COR-L47 (cell line): ENCODE results near the gene ADAP1.
"Not testable (repeated sequence)": the region's sequence is repeated elsewhere in the genome, so short reads cannot be mapped to it uniquely, and the experiment has no call there.

Experiments
- DNase-seq: peaks from one replicate; lab custom pipeline; 2025; lab: John Stamatoyannopoulos, UW

Gene ADAP1

GRCh38 chr7:974820-975681 is 20.6 kb upstream of the ADAP1 start, which contains the start of gene COX19:
Gene COX19, minus strand, starts transcription at chr7:975549. Its CDS starts 40 bp downstream, at chr7:975509.
- DNase-seq: peak; percentile 79

DNA sequence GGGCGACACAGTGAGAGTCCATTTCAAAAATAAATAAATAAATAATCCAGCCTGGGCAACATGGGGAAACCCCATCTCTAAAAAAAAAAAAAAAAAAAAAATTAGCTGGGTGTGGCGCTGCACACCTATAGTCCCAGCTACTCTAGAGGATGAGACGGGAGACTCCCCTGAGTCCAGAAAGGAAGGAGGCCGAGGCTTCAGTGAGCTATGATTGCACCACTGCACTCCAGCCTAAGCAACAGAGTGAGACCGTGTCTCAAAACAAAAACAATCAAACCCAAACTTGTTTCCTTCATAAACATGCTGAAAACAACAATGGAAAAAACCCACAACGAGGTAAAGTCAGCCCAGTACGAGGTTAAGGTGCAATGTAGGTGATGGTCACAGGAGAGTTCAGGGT is 19.7 kb upstream of the ADAP1 start:
- DNase-seq: no peak

- DNase-seq: no peak
Measured at GRCh38 chr7:973312-973711, 18.8 kb upstream of the ADAP1 start.

GRCh38 chr7:972676-973309 is 18.3 kb upstream of the ADAP1 start:
- DNase-seq: no peak

DNA sequence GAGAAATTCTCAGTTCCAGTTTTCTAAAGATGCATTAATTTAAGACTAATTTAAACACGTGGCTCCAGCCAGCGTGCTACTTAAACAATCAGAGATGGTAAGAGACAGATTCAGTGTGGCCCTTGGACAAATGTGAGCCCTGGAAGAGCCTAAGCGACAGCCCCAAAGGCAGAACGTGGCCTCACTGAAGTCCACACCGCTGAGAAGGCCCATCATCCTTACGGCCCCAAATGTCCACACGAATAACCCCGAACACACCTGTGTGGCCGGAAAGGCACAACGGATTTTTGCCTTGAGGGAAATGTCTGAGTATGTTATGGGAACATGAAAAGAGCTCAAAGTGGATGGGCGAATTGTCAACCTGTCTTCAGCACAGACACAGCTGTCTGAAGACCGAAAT is 17.6 kb upstream of the ADAP1 start:
- no peak for DNase-seq

GRCh38 chr7:970744-971143 is 16.3 kb upstream of the ADAP1 start:
- DNase-seq: no peak

DNA sequence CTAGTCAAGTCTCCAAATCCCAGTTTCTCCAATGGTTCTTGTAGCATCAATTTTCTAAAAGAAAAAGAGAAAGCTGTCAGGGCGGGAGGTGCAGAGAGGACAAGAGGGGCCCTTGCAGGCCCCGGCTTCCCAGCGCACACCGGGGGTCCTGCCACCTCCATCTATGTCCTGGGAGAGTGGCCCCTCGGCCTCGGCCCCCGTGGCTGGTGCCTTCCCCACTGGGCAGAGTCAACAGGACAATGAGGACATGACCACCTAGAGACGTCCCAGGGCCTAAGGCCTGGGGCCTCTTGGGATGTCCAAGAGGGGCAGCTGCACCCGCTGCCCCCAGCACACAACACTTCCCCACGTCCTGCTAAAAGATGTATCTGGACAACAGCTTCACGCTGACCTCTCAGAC is 14.9 kb upstream of the ADAP1 start:
- no peak for DNase-seq

DNA sequence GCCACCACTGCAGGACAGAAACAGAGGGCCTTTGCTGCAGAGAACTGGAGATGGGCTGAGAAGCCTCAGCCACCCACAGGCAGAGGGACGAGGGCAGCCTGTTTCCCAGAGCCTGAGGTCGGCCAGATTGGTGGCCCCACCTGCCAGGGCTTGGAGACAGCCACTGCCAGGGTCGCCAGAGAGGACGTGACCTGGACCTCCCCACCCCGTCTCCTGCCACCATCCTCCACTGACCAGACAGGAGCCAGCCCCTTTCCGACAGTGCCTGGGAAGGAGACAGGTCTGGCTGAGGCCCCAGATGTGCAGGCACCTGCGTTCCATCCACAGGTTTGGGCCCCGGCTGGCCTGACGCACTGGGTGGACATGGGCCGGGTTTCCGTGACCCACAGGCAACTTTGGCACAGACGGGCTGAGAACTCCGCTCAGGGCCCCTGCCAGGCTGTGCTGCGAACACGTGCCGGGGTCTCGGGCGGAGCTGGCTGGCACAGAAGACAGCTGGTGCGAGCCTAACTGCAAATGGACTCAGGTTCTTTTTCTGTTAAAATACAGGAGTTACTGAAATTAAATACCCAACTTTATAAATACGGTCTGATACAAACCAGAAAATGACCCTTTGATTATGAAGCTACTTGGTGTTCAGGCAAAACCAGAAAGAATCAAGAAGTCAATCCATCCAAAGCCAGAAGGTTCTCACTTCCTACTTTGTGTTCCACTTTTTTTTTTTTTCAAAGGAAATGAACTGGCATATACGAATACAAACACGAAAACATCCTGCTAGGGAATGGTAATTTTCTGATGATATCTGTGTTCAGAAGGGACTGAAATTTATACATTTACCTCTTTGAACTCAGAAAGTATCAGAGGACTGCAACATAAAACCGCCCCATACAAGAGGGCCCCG is 14.0 kb upstream of the ADAP1 start:
- no peak for DNase-seq

- no peak for DNase-seq
Measured at GRCh38 chr7:967361-968082, 13.0 kb upstream of the ADAP1 start.

GRCh38 chr7:966291-967069 is 12.0 kb upstream of the ADAP1 start:
- no peak for DNase-seq

DNA sequence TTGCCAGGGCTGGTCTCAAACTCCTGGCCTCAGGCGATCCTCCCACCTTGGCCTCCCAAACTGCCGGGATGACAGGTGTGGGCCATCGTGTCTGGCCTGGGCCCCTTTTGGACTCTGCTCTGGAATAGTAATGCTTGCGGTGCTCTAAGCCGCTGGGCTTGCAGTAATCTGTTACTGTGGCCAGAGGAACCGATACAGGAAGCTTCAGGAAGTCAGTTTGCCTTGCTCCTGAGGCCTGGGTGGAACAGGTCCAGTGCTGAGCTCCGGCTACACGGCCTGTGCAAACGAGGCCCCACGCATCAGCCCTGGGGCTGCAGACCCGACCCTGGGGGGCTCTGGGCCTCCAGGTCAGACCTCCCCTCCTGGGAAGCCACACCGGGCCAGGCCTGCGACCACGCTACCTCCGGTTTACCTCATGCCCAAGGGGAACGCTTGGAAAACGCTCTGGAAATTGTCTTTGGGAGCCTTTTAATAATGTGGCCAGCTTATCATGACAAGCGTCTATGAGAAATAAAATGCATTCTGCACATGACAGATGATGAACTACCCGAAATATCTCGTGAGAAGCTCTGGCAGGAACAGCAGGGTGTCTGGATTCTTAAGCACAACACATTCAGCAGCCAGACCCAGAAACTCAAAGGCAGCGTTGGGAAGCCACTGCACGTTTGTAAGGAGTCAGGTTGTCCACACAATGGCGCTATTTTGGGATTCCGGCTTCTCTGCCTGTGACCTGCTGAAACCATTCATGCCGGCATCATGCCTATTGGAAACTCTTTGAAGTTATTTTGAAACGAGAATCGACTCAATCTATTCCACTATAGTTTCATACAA is 10.1 kb upstream of the ADAP1 start:
- no peak for DNase-seq

- DNase-seq: peak; percentile 57
Measured at GRCh38 chr7:963236-964078, 9.0 kb upstream of the ADAP1 start.

- no peak for DNase-seq
Measured at GRCh38 chr7:962401-963081, 8.1 kb upstream of the ADAP1 start.

GRCh38 chr7:961546-962400 is 7.3 kb upstream of the ADAP1 start:
- no peak for DNase-seq

DNA sequence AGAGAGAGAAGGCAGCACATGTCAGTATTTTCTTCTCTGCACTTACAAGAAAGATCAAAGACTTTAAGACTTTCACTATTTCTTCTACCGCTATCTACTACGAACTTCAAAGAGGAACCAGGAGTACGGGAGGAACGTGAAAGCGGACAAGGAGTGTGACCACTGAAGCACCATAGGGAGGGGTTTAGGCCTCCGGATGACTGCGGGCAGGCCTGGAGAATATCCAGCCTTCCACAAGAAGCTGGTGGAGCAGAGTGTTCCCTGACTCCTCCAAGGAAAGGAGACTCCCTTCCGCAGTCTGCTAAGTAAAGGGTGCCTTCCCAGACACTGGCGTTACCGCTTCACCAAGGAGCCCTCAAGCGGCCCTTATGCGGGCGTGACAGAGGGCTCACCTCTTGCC is 6.5 kb upstream of the ADAP1 start:
- DNase-seq: not testable (repeated sequence)

DNA sequence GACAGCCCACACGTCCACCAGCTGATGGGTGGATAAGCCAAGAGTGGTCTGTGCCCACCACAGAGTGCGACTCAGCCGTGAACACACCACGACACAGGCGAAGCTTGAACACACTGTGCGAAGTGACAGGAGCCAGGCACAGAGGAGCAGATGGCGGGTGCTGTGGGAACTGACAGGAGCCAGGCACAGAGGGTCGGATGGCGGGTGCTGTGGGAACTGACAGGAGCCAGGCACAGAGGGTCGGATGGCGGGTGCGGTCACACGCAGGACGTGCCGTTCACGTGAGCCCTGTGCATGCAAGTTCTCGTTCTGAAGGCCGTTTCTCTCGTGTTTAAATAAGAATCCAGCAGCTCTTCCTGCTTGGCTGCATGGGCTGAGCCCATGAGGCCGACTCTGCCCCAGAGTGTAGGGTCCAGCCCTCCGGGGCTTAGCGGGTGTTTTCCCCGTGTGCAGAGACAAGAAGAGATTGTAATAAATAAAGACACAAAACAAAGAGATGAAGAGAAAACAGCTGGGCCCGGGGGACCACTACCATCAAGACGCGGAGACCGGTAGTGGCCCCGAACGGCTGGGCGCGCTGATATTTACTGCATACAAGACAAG is 5.9 kb upstream of the ADAP1 start:
- no peak for DNase-seq

- not testable (repeated sequence) for DNase-seq
Measured at GRCh38 chr7:959740-960139, 5.3 kb upstream of the ADAP1 start.
